ENCODE results near the gene WIPI1. TPM values are rescaled to one million over a fixed set of nuclear protein-coding genes. Genes with fewer than 3 reads are reported as not detected.

Gene WIPI1
- total RNA-seq, 1 donor from 2014 or later: 29.5 TPM

DNA sequence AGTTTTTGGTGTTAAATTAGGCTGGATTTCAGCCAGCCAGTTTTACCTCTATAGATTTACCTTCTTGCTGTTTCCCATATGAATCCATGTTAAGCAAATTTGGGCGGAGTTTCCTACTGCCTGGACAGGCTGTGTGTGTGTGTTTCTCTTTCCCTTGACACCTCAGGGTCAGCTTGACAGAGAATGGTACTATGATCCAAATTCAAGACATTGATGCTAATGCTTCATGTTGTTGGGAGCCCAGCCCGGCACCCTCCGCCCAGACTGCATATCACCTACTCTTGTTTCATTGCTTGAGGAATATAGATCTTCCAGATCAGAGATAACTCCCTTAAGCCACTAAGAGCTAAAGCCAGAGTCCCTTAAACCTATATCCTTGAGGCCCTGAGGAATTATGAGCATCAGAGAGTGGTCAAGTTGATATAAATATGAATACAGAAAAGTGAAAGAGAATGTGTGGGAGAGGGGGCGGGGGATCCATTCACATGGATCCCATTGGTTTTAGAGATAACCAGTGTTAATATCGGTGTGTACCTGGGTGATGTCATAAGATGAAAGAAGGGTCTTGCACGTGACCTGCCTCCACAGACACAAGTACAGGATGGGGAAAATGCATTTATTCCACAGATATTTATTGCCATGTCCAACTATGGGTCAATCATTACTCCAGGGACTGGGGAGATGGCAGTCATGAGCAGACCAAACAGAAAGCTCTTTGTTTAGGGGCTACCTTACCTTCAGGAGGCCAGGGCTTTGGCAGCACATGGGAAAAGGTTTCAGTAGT, 69.7 kb downstream of the WIPI1 start:
- DNase-seq (ENCODE audit: low spot score): no peak
- peaks cover 5% of the 10 kb centered on the region for H3K27me3 Mint-ChIP-seq (ENCODE audit: insufficient read depth, low read depth)
- Histone ChIP-seq H3K27ac (no peak overlapping the region), H3K79me2 (ENCODE audit: low read depth) (no peaks in the 10 kb centered on the region), H3K4me1 (peaks cover 4% of the 10 kb centered on the region), H4K20me1 (ENCODE audit: low read depth) (no peaks in the 10 kb centered on the region), H3K36me3 (no peaks in the 10 kb centered on the region), H3K4me3 (no peak overlapping the region), H3K9me3 (ENCODE audit: low read depth) (no peaks in the 10 kb centered on the region), H3K27me3 (no peaks in the 10 kb centered on the region), H3K9ac (no peak overlapping the region), H3F3A (ENCODE audit: low read depth) (no peaks in the 10 kb centered on the region), H3K4me2 (no peak overlapping the region), H2AFZ (replicated peaks) (no peak overlapping the region)
- peaks cover 15% of the 10 kb centered on the region for H3K4me1 Mint-ChIP-seq
- no peaks in the 10 kb centered on the region for H3K9me3 Mint-ChIP-seq
- no peaks in the 10 kb centered on the region for H3K36me3 Mint-ChIP-seq
- TF ChIP-seq, protein P1, sequence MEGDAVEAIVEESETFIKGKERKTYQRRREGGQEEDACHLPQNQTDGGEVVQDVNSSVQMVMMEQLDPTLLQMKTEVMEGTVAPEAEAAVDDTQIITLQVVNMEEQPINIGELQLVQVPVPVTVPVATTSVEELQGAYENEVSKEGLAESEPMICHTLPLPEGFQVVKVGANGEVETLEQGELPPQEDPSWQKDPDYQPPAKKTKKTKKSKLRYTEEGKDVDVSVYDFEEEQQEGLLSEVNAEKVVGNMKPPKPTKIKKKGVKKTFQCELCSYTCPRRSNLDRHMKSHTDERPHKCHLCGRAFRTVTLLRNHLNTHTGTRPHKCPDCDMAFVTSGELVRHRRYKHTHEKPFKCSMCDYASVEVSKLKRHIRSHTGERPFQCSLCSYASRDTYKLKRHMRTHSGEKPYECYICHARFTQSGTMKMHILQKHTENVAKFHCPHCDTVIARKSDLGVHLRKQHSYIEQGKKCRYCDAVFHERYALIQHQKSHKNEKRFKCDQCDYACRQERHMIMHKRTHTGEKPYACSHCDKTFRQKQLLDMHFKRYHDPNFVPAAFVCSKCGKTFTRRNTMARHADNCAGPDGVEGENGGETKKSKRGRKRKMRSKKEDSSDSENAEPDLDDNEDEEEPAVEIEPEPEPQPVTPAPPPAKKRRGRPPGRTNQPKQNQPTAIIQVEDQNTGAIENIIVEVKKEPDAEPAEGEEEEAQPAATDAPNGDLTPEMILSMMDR (IDR thresholded peaks at IDR 0.05): no peak
- no peak for TF ChIP-seq EZH2phosphoT487 (IDR thresholded peaks at IDR 0.05)
- no peak for TF ChIP-seq EZH2 (IDR thresholded peaks at IDR 0.05)
- H3K4me3 Mint-ChIP-seq: no peak overlapping the region
- H3K27ac Mint-ChIP-seq: no peak overlapping the region

DNA sequence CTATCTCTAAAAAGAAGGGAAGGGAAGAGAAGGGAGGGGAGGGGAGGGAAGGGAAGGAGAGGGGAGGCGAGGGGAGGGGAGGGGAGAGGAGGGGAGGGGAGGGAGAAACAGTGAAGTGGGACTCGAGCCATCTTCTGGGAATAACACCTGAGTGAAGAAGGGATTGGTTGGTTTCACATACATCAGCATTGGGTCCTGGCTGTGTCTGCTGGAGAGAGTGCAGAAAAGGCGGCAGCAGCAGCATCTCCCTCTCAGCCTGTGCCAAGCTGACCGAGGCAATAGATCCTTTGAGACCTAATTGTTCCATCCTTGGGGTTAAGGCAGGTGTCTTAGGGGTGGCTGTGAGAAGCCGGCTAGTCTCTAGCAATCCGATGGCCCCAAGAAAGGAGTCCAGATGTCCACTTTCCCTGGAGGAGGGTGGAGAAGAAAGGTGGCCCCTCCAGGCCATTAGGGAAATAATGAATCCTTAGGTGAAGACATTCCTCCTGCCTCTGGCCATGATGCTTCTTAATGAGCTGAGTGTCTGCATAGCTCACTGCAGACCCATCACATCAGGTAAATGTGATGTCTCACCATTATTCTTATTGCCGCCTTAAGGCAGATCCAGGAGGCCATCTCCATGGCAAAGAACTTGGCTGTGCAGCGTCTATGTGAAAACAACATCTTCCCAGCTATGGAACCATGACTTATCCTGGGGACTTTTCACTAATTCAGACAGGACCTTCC, 71.6 kb downstream of the WIPI1 start:
- H3K79me2 ChIP-seq (ENCODE audit: low read depth): no peaks in the 10 kb centered on the region
- H3F3A ChIP-seq (ENCODE audit: low read depth): no peaks in the 10 kb centered on the region
- no peak overlapping the region for H3K9ac ChIP-seq
- no peaks in the 10 kb centered on the region for H3K9me3 ChIP-seq (ENCODE audit: low read depth)
- H3K4me1 ChIP-seq: peaks cover 7% of the 10 kb centered on the region
- Mint-ChIP-seq H3K36me3 (no peaks in the 10 kb centered on the region), H3K4me1 (peaks cover 20% of the 10 kb centered on the region), H3K27me3 (ENCODE audit: insufficient read depth, low read depth) (peaks cover 5% of the 10 kb centered on the region), H3K4me3 (no peak overlapping the region), H3K9me3 (no peaks in the 10 kb centered on the region), H3K27ac (no peak overlapping the region)
- H3K4me2 ChIP-seq: no peak overlapping the region
- H3K27ac ChIP-seq: no peak overlapping the region
- H2AFZ ChIP-seq (replicated peaks): no peak overlapping the region
- DNase-seq (ENCODE audit: low spot score): no peak
- no peak overlapping the region for H3K4me3 ChIP-seq
- H4K20me1 ChIP-seq (ENCODE audit: low read depth): no peaks in the 10 kb centered on the region
- H3K36me3 ChIP-seq: no peaks in the 10 kb centered on the region
- TF ChIP-seq EZH2 (IDR thresholded peaks at IDR 0.05) (no peak), EZH2phosphoT487 (IDR thresholded peaks at IDR 0.05) (no peak)
- TF ChIP-seq, protein P1 (IDR thresholded peaks at IDR 0.05): no peak
- no peaks in the 10 kb centered on the region for H3K27me3 ChIP-seq

DNA sequence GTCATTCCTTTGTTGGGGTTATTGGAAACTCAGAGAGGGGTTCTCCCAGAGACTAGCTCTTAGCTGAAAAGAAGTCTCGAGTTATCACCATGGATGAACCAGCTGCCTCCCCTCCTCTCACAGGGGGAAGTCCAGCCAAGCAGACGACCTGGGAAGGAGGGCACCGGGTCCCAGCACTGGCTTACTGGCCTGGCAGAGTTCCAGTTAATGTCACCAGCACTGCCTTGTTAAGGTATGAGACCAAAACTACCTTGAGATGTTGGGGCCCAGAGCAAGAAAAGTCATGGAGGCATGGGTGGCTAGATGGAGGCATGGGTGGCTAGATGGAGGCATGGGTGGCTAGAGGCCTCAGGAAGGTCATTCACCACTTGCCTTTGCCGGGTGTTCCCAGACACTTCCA, 72.4 kb downstream of the WIPI1 start:
- Histone ChIP-seq H3K9ac (no peak overlapping the region), H3K79me2 (ENCODE audit: low read depth) (no peaks in the 10 kb centered on the region)

More for the DNA sequence above, 72.4 kb downstream of the WIPI1 start:
- no peaks in the 10 kb centered on the region for H3K9me3 ChIP-seq (ENCODE audit: low read depth)
- Mint-ChIP-seq H3K27me3 (ENCODE audit: insufficient read depth, low read depth) (peaks cover 5% of the 10 kb centered on the region), H3K9me3 (no peaks in the 10 kb centered on the region), H3K27ac (no peak overlapping the region), H3K36me3 (no peaks in the 10 kb centered on the region), H3K4me3 (no peak overlapping the region), H3K4me1 (peaks cover 20% of the 10 kb centered on the region)
- H3K27ac ChIP-seq: no peak overlapping the region
- H3K4me1 ChIP-seq: peaks cover 7% of the 10 kb centered on the region
- no peaks in the 10 kb centered on the region for H3F3A ChIP-seq (ENCODE audit: low read depth)
- H2AFZ ChIP-seq (replicated peaks): no peak overlapping the region
- H4K20me1 ChIP-seq (ENCODE audit: low read depth): no peaks in the 10 kb centered on the region
- H3K4me2 ChIP-seq: no peak overlapping the region
- H3K36me3 ChIP-seq: no peaks in the 10 kb centered on the region
- DNase-seq (ENCODE audit: low spot score): no peak
- no peaks in the 10 kb centered on the region for H3K27me3 ChIP-seq
- H3K4me3 ChIP-seq: no peak overlapping the region
- no peak for TF ChIP-seq EZH2 (IDR thresholded peaks at IDR 0.05)
- TF ChIP-seq, protein P1 (IDR thresholded peaks at IDR 0.05): no peak
- TF ChIP-seq EZH2phosphoT487 (IDR thresholded peaks at IDR 0.05): no peak
